AG10803 (cell line): ENCODE results near the gene MEIS3.

Experiments used
- DNase-seq: peaks from one replicate; pipeline ENCODE4 v3.0.0; 2010; ENCODE audit warnings: low read depth
- H3K4me3 ChIP-seq: 2 replicates; pipeline ENCODE4 v1.5.1; 2011; ENCODE audit warnings: mild to moderate bottlenecking, low read length, control low read depth
- CTCF ChIP-seq: conservative IDR thresholded peaks from 2 replicates; pipeline ENCODE4 v1.5.1; 2011; ENCODE audit warnings: mild to moderate bottlenecking, low read length, control low read depth, inconsistent platforms

MEIS3 gene

DNA sequence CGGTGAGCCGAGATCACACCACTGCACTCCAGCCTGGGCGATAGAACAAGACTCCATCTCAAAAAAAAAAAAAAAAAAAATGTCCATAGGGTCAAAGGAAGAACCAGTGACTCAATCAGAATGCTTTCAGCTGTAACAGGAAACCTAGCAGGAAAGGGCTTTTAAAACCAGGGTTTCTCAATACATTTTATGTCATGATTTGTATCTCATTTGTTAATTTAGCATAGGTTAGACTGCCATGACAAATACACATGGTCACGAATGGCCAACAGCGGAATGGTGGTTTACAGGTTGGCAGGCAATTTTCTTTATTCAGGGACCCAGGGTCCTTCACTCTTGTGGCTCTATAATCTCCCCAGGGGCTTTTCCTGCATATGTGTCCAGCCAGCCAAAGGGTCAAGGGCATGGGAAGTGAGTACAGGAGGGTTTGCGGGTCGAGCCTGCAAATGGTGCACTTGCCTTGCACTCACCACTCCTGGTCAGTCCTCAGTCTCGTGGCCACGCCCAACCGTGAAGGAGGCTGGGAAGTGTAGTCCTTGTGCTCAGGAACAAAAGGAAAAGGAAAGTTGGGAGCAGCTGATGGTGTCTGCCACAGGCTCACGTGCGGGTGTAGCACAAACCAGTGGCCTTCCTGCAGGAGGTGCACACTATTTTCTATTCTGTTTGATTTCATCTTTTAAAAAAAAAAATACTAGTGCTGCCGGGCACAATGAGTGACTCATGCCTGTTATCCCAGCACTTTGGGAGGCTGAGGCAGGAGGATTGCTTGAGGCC, 55.4 kb downstream of the MEIS3 start:
- DNase-seq: peak; percentile 6
- TF ChIP-seq CTCF: no peak
- H3K4me3 ChIP-seq: no peak overlapping the region

DNA sequence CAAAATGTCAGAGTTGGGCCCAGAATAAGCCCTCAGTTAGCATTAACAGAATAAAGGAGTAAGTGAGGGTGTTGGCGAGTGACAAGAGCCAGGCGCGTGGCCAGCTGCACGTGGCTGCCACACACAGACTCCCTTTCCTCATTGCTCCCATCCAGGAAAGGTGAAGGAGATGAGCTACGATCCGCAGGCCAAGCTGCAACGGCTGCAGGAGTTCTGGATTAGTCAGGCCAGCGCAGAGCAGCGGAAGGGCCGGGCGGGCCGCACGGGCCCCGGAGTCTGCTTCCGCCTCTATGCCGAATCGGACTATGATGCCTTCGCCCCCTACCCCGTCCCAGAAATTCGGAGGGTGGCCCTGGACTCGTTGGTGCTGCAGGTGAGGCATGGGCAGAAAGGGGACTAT, 57.0 kb downstream of the MEIS3 start:
- no peak overlapping the region for H3K4me3 ChIP-seq
- TF ChIP-seq CTCF: no peak
- no peak for DNase-seq

DNA sequence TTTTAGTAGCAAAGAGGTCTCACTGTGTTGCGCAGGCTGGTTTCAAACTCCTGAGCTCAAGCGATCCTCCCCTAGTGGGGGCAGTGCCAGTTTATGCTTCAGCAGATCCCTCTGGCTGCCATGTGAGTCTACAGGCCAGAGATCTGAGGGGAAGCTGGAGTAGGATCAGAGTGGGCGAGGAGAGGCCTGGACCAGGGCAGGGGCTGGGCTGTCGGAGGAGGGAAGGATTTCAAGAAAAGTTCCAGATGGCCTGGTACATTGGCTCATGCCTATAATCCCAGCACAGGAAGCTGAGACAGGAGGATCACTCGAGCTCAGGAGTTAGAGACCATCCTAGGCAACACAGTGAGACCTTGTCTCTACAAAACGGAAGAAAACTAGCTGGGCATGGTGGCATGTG, 60.4 kb downstream of the MEIS3 start:
- no peak for TF ChIP-seq CTCF
- no peak overlapping the region for H3K4me3 ChIP-seq
- no peak for DNase-seq

DNA sequence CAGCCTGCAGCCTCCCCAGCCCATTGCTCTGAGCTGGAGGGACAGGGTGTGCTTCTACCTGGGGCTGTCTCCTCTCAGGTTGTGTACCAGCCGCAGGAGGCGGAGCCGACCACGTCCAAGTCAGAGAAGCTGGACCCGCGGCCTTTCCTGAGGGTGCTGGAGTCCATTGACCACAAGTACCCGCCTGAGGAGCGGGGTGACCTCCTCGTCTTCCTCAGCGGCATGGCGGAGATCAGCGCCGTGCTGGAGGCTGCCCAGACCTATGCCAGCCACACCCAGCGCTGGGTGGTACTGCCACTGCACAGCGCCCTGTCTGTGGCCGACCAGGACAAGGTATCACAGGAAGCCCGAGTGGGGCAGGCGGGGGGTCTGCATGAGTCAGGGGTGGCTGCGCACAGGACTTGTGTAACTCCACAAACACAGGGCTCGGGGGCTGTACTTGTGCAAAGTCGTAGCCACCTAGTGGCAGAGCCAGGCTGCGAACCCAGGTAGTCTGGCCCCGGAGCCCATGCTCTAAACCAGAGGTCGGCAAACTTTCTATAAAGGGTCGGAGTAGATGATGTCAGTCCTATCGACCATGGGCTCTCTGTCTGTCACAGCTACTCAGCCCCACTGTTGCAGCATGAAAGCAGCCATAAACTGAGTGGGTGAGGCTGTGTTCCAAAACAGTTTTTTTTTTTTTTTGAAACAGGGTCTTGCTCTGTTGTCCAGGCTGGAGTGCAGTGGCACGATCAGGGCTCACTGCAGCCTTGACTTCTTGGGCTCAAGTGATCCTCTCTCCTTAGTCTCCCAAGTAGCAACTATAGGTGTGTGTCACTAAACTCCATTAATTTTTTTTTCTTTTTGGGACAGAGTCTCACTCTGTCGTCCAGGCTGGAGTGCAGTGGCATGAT, 61.3 kb downstream of the MEIS3 start:
- peak; percentile 11; the same call in 1 of the 2 replicates for TF ChIP-seq CTCF
- H3K4me3 ChIP-seq: no peak overlapping the region
- DNase-seq: no peak

DNA sequence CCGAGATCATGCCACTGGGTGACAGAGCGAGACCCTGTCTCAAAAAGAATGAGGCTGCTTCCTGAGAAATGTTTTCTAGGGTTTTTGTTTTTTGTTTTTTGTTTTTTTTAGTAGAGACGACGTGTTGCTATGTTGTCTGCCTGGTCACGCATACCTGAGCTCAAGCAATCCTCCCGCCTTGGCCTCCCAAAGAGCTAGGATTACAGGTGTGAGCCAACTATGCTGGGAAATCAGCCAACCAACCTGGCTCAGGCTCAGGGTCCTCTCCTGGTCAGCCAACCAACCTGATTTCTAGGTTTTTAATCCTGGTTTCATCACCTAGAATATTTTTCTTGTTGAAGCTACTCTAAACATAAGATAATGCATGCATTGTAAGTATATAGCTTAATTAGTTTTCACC, 62.4 kb downstream of the MEIS3 start:
- no peak for TF ChIP-seq CTCF
- no peak overlapping the region for H3K4me3 ChIP-seq
- DNase-seq: no peak

GRCh38 chr19:47353307-47353712, 66.0 kb downstream of the MEIS3 start:
- no peak overlapping the region for H3K4me3 ChIP-seq
- TF ChIP-seq CTCF: no peak
- DNase-seq: no peak
